OCI-LY3 (cell line): ENCODE data around the gene CRNKL1.

Experiments
- CTCF ChIP-seq: fragments of 200-600, 300-600 bp; sonication (generic); IDR thresholded peaks from 2 replicates; pipeline ENCODE4 v1.5.1; 2014; ENCODE audit warnings: antibody characterized with exemption, low read length, low read depth
- EZH2phosphoT487 ChIP-seq: fragments of 200-600 bp; shearing (Covaris generic); IDR thresholded peaks from 2 replicates; pipeline ENCODE4 v1.6.1; 2018; ENCODE audit warnings: antibody characterized with exemption, mixed run types, low read depth

- TF ChIP-seq CTCF (no peak), EZH2phosphoT487 (no peak)
Observed at GRCh38 chr20:20027284-20027683, 25.0 kb downstream of the CRNKL1 start.
